ENCODE data around the gene SMYD3.
"Not testable (repeated sequence)": the region's sequence is repeated elsewhere in the genome, so short reads cannot be mapped to it uniquely, and the experiment has no call there.

Gene SMYD3

DNA sequence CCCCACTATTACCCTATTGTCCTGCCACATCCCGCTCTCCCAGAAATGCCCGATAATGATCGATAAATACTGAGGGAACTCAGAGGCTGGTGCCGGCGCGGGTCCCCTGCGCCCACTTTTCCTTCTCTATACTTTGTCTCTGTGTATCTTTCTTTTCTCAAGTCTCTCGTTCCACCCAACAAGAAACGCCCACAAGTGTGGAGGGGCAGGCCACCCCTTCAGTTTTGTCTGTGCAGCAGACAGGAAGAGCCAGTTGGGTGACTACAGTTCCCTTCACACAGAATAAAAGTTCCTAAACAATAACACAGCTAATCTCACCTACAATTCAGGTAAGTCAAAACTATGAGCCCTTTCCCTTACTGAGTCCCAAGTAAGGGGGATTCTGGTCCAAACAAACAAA lies 423.7 kb downstream of the SMYD3 start:
- H3K27me3 Mint-ChIP-seq = no peaks in the 10 kb centered on the region
- H3K27ac Mint-ChIP-seq = no peak overlapping the region
- DNase-seq = no peak
- H3K4me3 Mint-ChIP-seq = no peak overlapping the region
- peaks cover 6 to 17% of the 10 kb centered on the region in 2 donors for H3K9me3 Mint-ChIP-seq
- peaks cover 0 to 3% of the 10 kb centered on the region in 2 donors for H3K4me1 Mint-ChIP-seq
- H3K36me3 Mint-ChIP-seq = peaks cover 15% of the 10 kb centered on the region in 2 donors
- ATAC-seq (replicated peaks) = no peak

GRCh38 chr1:246081856-246082668 lies 425.0 kb downstream of the SMYD3 start:
- H3K27me3 Mint-ChIP-seq = no peaks in the 10 kb centered on the region
- DNase-seq = no peak
- peaks cover 0 to 4% of the 10 kb centered on the region in 2 donors for H3K4me1 Mint-ChIP-seq
- peaks cover 11 to 14% of the 10 kb centered on the region in 2 donors for H3K36me3 Mint-ChIP-seq
- H3K27ac Mint-ChIP-seq = no peak overlapping the region
- H3K4me3 Mint-ChIP-seq = no peak overlapping the region
- peaks cover 6 to 14% of the 10 kb centered on the region in 2 donors for H3K9me3 Mint-ChIP-seq
- ATAC-seq (replicated peaks) = no peak

DNA sequence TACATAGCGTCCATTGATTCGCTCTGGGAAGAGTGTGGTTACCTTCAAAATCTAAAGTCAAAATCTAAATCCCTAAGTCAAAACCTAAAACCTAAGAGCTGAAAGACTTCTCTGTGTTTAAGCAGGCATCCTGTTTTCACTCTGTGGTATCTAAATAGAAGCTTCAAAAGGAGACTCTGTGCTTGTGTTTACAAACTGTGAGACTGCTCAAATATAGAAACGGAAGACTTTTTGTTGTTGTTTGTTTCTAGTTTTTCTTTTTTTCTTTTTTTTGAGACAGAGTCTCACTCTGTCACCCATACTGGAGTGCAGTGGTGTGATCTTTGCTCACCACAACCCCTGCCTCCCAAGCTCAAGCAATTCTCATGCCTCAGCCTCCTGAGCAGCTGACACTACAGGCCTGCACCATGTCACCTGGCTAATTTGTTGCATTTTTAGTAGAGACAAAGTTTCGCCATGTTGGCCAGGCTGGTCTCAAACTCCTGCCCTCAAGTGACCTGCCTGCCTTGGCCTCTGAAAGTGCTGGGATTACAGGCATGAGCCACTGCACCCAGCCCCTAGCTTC lies 425.9 kb downstream of the SMYD3 start:
- Mint-ChIP-seq H3K27me3 (no peaks in the 10 kb centered on the region), H3K4me3 (no peak overlapping the region), H3K4me1 (peaks cover 0 to 4% of the 10 kb centered on the region in 2 donors), H3K36me3 (peaks cover 11 to 12% of the 10 kb centered on the region in 2 donors), H3K27ac (peak overlapping the region; percentile 20), H3K9me3 (peaks cover 6 to 11% of the 10 kb centered on the region in 2 donors)
- ATAC-seq (replicated peaks) (no peak), DNase-seq (no peak)

DNA sequence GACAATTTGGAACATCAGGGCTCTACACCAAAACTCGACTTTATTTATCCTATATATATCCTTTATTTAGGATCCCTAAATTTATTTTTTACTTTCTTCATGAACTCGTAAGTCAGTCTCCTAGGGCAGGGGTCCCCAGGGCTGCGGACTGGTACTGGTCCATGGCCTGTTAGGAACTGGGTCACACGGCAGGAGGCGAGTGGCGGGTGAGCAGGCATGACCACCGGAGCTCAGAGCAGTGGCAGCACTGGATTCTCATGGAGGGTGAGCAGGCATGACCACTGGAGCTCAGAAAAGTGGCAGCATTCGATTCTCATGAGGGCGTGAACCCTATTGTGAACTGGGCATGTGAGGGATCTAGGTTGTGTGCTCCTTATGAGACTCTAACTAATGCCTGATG lies 427.0 kb downstream of the SMYD3 start:
- Mint-ChIP-seq H3K36me3 (peaks cover 12 to 15% of the 10 kb centered on the region in 2 donors), H3K4me3 (no peak overlapping the region), H3K4me1 (peaks cover 0 to 4% of the 10 kb centered on the region in 2 donors), H3K27me3 (no peaks in the 10 kb centered on the region), H3K9me3 (peaks cover 6 to 11% of the 10 kb centered on the region in 2 donors), H3K27ac (no peak overlapping the region)
- ATAC-seq (replicated peaks) = no peak
- no peak for DNase-seq

DNA sequence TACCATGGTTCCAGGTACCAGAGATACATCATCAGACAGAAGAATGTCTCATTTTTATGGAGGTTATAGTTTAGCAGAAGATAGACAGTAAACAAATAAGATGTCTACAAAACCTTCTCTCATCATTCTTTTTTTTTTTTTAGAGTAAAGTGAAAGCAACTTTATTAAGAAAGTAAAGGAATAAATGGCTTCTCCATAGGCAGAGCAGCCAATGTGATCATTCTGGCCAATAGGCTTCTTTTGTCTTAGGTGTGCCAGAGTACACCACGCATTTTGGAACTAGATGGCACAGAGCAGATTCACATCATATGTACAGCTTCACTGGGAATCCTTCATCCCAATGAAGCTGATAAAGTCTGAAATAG lies 428.2 kb downstream of the SMYD3 start:
- ATAC-seq (replicated peaks) (no peak), DNase-seq (no peak)
- Mint-ChIP-seq H3K27me3 (no peaks in the 10 kb centered on the region), H3K9me3 (peaks cover 6 to 13% of the 10 kb centered on the region in 2 donors), H3K36me3 (peaks cover 14 to 19% of the 10 kb centered on the region in 2 donors), H3K4me3 (no peak overlapping the region), H3K27ac (no peak overlapping the region), H3K4me1 (peaks cover 0 to 4% of the 10 kb centered on the region in 2 donors)

GRCh38 chr1:246078126-246078887 lies 428.8 kb downstream of the SMYD3 start:
- H3K27ac Mint-ChIP-seq = no peak overlapping the region
- DNase-seq (no peak), ATAC-seq (replicated peaks) (no peak)
- H3K4me1 Mint-ChIP-seq = peaks cover 0 to 4% of the 10 kb centered on the region in 2 donors
- H3K4me3 Mint-ChIP-seq = no peak overlapping the region
- no peaks in the 10 kb centered on the region for H3K27me3 Mint-ChIP-seq
- H3K36me3 Mint-ChIP-seq = peaks cover 10 to 16% of the 10 kb centered on the region in 2 donors
- peaks cover 2 to 10% of the 10 kb centered on the region in 2 donors for H3K9me3 Mint-ChIP-seq

- Mint-ChIP-seq H3K4me1 (peaks cover 0 to 4% of the 10 kb centered on the region in 2 donors), H3K4me3 (no peak overlapping the region), H3K9me3 (peaks cover 0 to 6% of the 10 kb centered on the region in 2 donors), H3K27ac (no peak overlapping the region), H3K27me3 (no peaks in the 10 kb centered on the region), H3K36me3 (peaks cover 7 to 12% of the 10 kb centered on the region in 2 donors)
- no peak for ATAC-seq (replicated peaks)
- DNase-seq = no peak
Observed at GRCh38 chr1:246077476-246077875, 429.6 kb downstream of the SMYD3 start.

DNA sequence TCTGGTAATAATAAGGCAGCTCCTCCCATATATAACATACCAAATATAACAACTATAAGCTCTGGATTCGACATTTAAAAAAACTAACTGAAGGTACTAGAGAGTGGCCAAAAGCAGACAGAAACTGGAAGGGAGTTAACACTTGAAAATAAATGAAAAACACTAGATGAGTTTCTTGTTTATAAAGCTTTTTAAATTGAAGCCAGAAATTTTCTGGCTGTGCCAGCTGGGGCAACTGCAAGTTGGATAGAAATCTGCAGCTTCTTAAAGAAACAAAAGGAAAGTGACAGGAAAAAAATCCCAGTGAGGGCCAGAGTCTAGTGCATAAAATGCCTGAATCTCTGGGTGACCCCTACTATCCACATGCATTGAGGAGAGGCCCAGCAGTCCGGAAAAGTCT lies 432.7 kb downstream of the SMYD3 start:
- H3K4me3 Mint-ChIP-seq = no peak overlapping the region
- H3K9me3 Mint-ChIP-seq = peaks cover 0 to 3% of the 10 kb centered on the region in 2 donors
- DNase-seq = no peak
- no peak overlapping the region for H3K27ac Mint-ChIP-seq
- ATAC-seq (replicated peaks) = no peak
- peaks cover 0 to 7% of the 10 kb centered on the region in 2 donors for H3K4me1 Mint-ChIP-seq
- H3K36me3 Mint-ChIP-seq = peaks cover 3 to 9% of the 10 kb centered on the region in 2 donors
- H3K27me3 Mint-ChIP-seq = no peaks in the 10 kb centered on the region

DNA sequence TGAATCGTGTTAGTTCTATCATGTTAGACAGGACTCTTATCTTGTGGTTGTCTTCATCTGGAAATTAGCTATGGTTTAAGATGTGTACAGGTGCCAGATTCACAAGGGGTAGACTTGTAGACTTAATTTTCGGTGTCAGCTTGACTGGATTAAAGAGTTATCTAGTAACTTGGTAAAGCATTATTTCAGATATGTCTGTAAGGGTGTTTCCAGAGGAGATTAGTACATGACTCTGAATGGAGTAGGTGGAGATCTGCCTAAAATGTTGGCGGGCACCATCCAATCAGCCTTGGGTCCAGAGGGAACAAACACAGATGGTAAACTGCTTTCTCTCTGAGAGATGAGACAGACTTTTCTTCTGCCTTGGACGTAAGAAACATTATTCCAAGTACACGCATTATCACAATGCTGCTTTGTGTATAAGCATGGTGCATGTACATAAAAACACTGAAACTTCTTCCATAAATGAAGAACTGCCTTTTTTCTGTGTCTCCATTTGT lies 434.6 kb downstream of the SMYD3 start:
- DNase-seq = no peak
- H3K4me1 Mint-ChIP-seq = peaks cover 10 to 11% of the 10 kb centered on the region in 2 donors
- peaks cover 0 to 3% of the 10 kb centered on the region in 2 donors for H3K9me3 Mint-ChIP-seq
- H3K4me3 Mint-ChIP-seq = no peak overlapping the region
- no peak overlapping the region for H3K27ac Mint-ChIP-seq
- ATAC-seq (replicated peaks) = no peak
- H3K36me3 Mint-ChIP-seq = peaks cover 3 to 12% of the 10 kb centered on the region in 2 donors
- no peaks in the 10 kb centered on the region for H3K27me3 Mint-ChIP-seq

DNA sequence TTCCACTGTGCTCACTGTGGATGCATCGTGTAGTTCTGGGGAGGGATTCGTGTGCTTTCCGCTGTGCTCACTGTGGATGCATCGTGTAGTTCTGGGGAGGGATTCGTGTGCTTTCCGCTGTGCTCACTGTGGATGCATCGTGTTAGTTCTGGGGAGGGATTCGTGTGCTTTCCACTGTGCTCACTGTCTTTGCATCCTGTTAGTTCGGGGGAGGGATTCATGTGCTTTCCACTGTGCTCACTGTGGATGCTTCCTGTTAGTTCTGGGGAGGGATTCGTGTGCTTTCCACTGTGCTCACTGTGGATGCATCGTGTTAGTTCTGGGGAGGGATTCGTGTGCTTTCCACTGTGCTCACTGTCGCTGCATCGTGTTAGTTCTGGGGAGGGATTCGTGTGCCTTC lies 435.1 kb downstream of the SMYD3 start:
- not testable (repeated sequence) for H3K27me3 Mint-ChIP-seq; ATAC-seq (replicated peaks); DNase-seq; H3K27ac Mint-ChIP-seq; H3K9me3 Mint-ChIP-seq; H3K4me3 Mint-ChIP-seq
- peaks cover 3 to 12% of the 10 kb centered on the region in 2 donors for H3K36me3 Mint-ChIP-seq
- peaks cover 11 to 14% of the 10 kb centered on the region in 2 donors for H3K4me1 Mint-ChIP-seq

DNA sequence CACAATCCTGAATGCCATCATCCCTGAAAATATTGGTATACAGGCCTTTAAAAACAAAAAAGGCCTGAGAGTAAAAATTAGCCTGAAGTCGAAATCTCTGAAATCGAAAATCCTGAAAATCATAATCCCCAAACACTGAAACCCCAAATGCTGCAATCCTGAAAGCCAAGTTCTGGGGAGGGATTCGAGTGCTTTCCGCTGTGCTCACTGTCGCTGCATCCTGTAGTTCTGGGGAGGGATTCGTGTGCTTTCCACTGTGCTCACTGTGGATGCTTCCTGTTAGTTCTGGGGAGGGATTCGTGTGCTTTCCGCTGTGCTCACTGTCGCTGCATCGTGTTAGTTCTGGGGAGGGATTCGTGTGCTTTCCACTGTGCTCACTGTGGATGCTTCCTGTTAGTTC lies 435.5 kb downstream of the SMYD3 start:
- H3K9me3 Mint-ChIP-seq; DNase-seq; H3K27me3 Mint-ChIP-seq; H3K27ac Mint-ChIP-seq; ATAC-seq (replicated peaks); H3K4me3 Mint-ChIP-seq: not testable (repeated sequence)
- Mint-ChIP-seq H3K36me3 (peaks cover 3 to 12% of the 10 kb centered on the region in 2 donors), H3K4me1 (peaks cover 11 to 14% of the 10 kb centered on the region in 2 donors)

DNA sequence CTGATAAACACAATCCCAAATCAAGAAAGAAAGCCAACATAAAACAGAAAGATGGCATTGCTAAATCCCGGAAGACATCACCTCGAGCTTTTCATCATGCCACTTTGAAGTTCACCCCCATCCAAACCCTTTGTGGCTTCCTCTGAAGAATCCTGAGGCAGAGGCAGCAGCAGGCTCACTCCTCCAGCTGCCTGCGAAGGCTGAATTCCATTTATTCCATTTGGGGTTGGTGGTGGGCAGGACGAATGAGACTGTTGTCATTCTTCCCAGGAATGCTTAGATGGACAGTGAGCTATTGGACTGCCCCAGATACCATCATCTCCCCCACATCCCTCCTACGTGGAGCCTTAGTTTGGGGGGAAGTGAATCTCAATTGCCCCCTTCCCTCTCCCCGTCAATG lies 437.5 kb downstream of the SMYD3 start:
- Mint-ChIP-seq H3K27me3 (no peaks in the 10 kb centered on the region), H3K9me3 (no peaks in the 10 kb centered on the region), H3K4me1 (peaks cover 11 to 14% of the 10 kb centered on the region in 2 donors), H3K36me3 (peaks cover 0 to 4% of the 10 kb centered on the region in 2 donors), H3K4me3 (no peak overlapping the region), H3K27ac (no peak overlapping the region)
- no peak for DNase-seq
- no peak for ATAC-seq (replicated peaks)

GRCh38 chr1:246068619-246069509 lies 438.2 kb downstream of the SMYD3 start:
- Mint-ChIP-seq H3K4me1 (peaks cover 11 to 14% of the 10 kb centered on the region in 2 donors), H3K27me3 (no peaks in the 10 kb centered on the region), H3K9me3 (no peaks in the 10 kb centered on the region), H3K4me3 (no peak overlapping the region), H3K36me3 (peaks cover 0 to 3% of the 10 kb centered on the region in 2 donors), H3K27ac (no peak overlapping the region)
- no peak for DNase-seq
- no peak for ATAC-seq (replicated peaks)

- Mint-ChIP-seq H3K27ac (peak overlapping the region; percentile 38), H3K4me3 (no peak overlapping the region), H3K4me1 (peaks cover 11 to 14% of the 10 kb centered on the region in 2 donors), H3K27me3 (no peaks in the 10 kb centered on the region), H3K9me3 (no peaks in the 10 kb centered on the region), H3K36me3 (peaks cover 0 to 3% of the 10 kb centered on the region in 2 donors)
- ATAC-seq (replicated peaks) (no peak), DNase-seq (no peak)
Observed at GRCh38 chr1:246068217-246068512, 438.9 kb downstream of the SMYD3 start.
